HepG2 (cell line): ENCODE results near the gene P3H3. TPM values are rescaled to one million over a fixed set of nuclear protein-coding genes. Genes with fewer than 3 reads are reported as not detected.

Source experiments
- ATF6 ChIP-seq: sonication (generic); formaldehyde crosslinking; conservative IDR thresholded peaks from 2 replicates; pipeline ENCODE4 v1.4.0; 2020; ENCODE audit warnings: missing genetic modification reagents
- CHCHD3 ChIP-seq: sonication (generic); formaldehyde crosslinking; IDR thresholded peaks from 2 replicates; pipeline ENCODE4 v1.8.0; 2022; ENCODE audit warnings: mild to moderate bottlenecking, missing genetic modification reagents, moderate library complexity
- GTF2F1 ChIP-seq: fragments of 150-350 bp; IDR thresholded peaks from 2 replicates; pipeline ENCODE4 v1.6.1; 2014; ENCODE audit warnings: low read length
- HOXD1 ChIP-seq: sonication (generic); formaldehyde crosslinking; IDR thresholded peaks from 2 replicates; pipeline ENCODE4 v1.5.0; 2020; ENCODE audit warnings: missing genetic modification reagents
- IRF9 ChIP-seq: sonication (generic); formaldehyde crosslinking; IDR thresholded peaks from 2 replicates; pipeline ENCODE4 v1.8.0; 2022; ENCODE audit warnings: missing genetic modification reagents, mild to moderate bottlenecking, borderline replicate concordance
- ISL2 ChIP-seq: sonication (generic); formaldehyde crosslinking; IDR thresholded peaks from 2 replicates; pipeline ENCODE4 v1.5.0; 2020; ENCODE audit warnings: missing genetic modification reagents
- KDM3A ChIP-seq: IDR thresholded peaks from 2 replicates; pipeline ENCODE4 v1.6.1; 2018; ENCODE audit warnings: low read depth, missing compliant biosample characterization
- NCOA1 ChIP-seq: sonication (generic); formaldehyde crosslinking; IDR thresholded peaks from 2 replicates; pipeline ENCODE4 v1.9.0; 2021; ENCODE audit warnings: missing genetic modification reagents
- SPEN ChIP-seq: sonication (generic); formaldehyde crosslinking; IDR thresholded peaks from 2 replicates; pipeline ENCODE4 v1.5.1; 2020; ENCODE audit warnings: low read depth, mild to moderate bottlenecking, missing genetic modification reagents
- TBX2 ChIP-seq: sonication (generic); formaldehyde crosslinking; IDR thresholded peaks from 2 replicates; pipeline ENCODE4 v1.5.0; 2020; ENCODE audit warnings: missing genetic modification reagents, mild to moderate bottlenecking, borderline replicate concordance
- ZC3H4 ChIP-seq: sonication (generic); formaldehyde crosslinking; IDR thresholded peaks from 2 replicates; pipeline ENCODE4 v1.4.0; 2020; ENCODE audit warnings: missing genetic modification reagents, borderline replicate concordance
- ZFAT ChIP-seq: sonication (generic); formaldehyde crosslinking; conservative IDR thresholded peaks from 2 replicates; pipeline ENCODE4 v1.8.1; 2023; ENCODE audit warnings: missing genetic modification reagents, inconsistent platforms
- ZKSCAN8 ChIP-seq: IDR thresholded peaks from 2 replicates; pipeline ENCODE4 v1.6.1; 2016; ENCODE audit warnings: borderline replicate concordance, missing genetic modification reagents, missing compliant biosample characterization
- ZNF142 ChIP-seq: sonication (generic); formaldehyde crosslinking; IDR thresholded peaks from 2 replicates; pipeline ENCODE4 v1.4.0; 2020; ENCODE audit warnings: missing genetic modification reagents
- ZNF230 ChIP-seq: sonication (generic); formaldehyde crosslinking; IDR thresholded peaks from 2 replicates; pipeline ENCODE4 v1.4.0; 2020; ENCODE audit warnings: mild to moderate bottlenecking, missing genetic modification reagents
- ZNF333 ChIP-seq: sonication (generic); formaldehyde crosslinking; IDR thresholded peaks from 2 replicates; pipeline ENCODE4 v1.4.0; 2020; ENCODE audit warnings: mild to moderate bottlenecking, missing genetic modification reagents, borderline replicate concordance
- ZNF512B ChIP-seq: sonication (generic); formaldehyde crosslinking; IDR thresholded peaks from 2 replicates; pipeline ENCODE4 v1.5.1; 2020; ENCODE audit warnings: missing genetic modification reagents, mild to moderate bottlenecking, borderline replicate concordance
- polyA plus RNA-seq, 8 experiments: library from polyadenylated mRNA; depleted of rRNA in 3 of 8; stranded (reverse) in 7 of 8; unstranded in 1 of 8; fragments of >200 nt; fragmentation: Illumina TruSeq in 4 of 8; extraction: Trizol in 4 of 8; gene quantifications; 2 replicates each; pipeline versions ENCODE4 v1.2.1 to v1.2.3, GENCODE V29; 2011 to 2016; ENCODE audit warnings: low read depth in 4 of 8, missing spikeins in 1 of 8, mixed read lengths in 1 of 8; ENCODE audit not compliant: insufficient read depth in 1 of 8
- total RNA-seq, 5 experiments: library from RNA; depleted of rRNA; stranded (reverse); fragments of >200 nt; fragmentation: Illumina TruSeq; extraction: Trizol; gene quantifications; 2 replicates each; pipeline ENCODE4 v1.2.3, GENCODE V29; 2016; ENCODE audit warnings: low read depth in 1 of 5

Gene P3H3
- total and polyA plus RNA-seq, 2 of the 13 experiments (the other 11 are each of a cell fraction or from before 2014, with no cell fraction given), result 20.1 to 20.5 TPM

- TF ChIP-seq ZNF142 (CRISPR knock-in tag), result no peak; the same call in 1 of the 2 replicates
- TF ChIP-seq ZFAT (CRISPR knock-in tag), result no peak
- TF ChIP-seq CHCHD3, result peak; percentile 43; the same call in 1 of the 2 replicates
- TF ChIP-seq SPEN, result no peak; the same call in 1 of the 2 replicates
- no peak; the same call in 1 of the 2 replicates for TF ChIP-seq ISL2 (CRISPR knock-in tag)
- TF ChIP-seq KDM3A, result 0 out of 2 replicates have a peak, but pooled peaks have one; percentile 22
- no peak for TF ChIP-seq NCOA1
- no peak for TF ChIP-seq ZNF333 (CRISPR knock-in tag)
- TF ChIP-seq IRF9 (CRISPR knock-in tag), result peak; percentile 79; the same call in 1 of the 2 replicates
- no peak; the same call in 1 of the 2 replicates for TF ChIP-seq TBX2 (CRISPR knock-in tag)
- peak; percentile 87; the same call in 1 of the 2 replicates for TF ChIP-seq ATF6 (CRISPR knock-in tag)
- peak; percentile 91 for TF ChIP-seq GTF2F1
- no peak for TF ChIP-seq ZC3H4 (CRISPR knock-in tag)
- no peak for TF ChIP-seq ZKSCAN8
- TF ChIP-seq ZNF512B (CRISPR knock-in tag), result no peak
- peak; percentile 21; the same call in 1 of the 2 replicates for TF ChIP-seq ZNF230 (CRISPR knock-in tag)
- peak; percentile 64; the same call in 1 of the 2 replicates for TF ChIP-seq HOXD1 (CRISPR knock-in tag)
Observed at GRCh38 chr12:6867413-6868210, 39.4 kb downstream of the P3H3 start, which contains the start of gene TPI1 (continued).
